Smooth muscle cell (in vitro differentiated cells): ENCODE data around the gene ATG4C. TPM values are rescaled to one million over a fixed set of nuclear protein-coding genes. Genes with fewer than 3 reads are reported as not detected.

ENCODE experiments used
- DNase-seq: peaks from one replicate; lab custom pipeline; 2025; ENCODE audit not compliant: unreplicated experiment; lab: John Stamatoyannopoulos, UW
- H2AFZ ChIP-seq: fragments of 200-600 bp; sonication (generic); 2 replicates; pipeline ENCODE4 v1.6.0; 2016; ENCODE audit warnings: antibody characterized with exemption, low read depth, mild to moderate bottlenecking
- H3F3A ChIP-seq: fragments of 200-600 bp; sonication (generic); 2 replicates; pipeline ENCODE4 v1.6.0; 2017; ENCODE audit warnings: antibody characterized with exemption, low read depth
- H3K27ac ChIP-seq: fragments of 200-600 bp; sonication (generic); 2 replicates; pipeline ENCODE4 v1.5.1; 2016; ENCODE audit warnings: low read depth, mild to moderate bottlenecking
- H3K27me3 ChIP-seq: fragments of 200-600 bp; sonication (generic); 2 replicates; pipeline ENCODE4 v1.6.1; 2016; ENCODE audit warnings: low read depth, mild to moderate bottlenecking
- H3K36me3 ChIP-seq: fragments of 200-600 bp; sonication (generic); 2 replicates; pipeline ENCODE4 v1.5.1; 2016; ENCODE audit warnings: low read depth
- H3K4me1 ChIP-seq: fragments of 200-600 bp; sonication (generic); 2 replicates; pipeline ENCODE4 v1.5.1; 2016; ENCODE audit warnings: low read depth
- H3K4me2 ChIP-seq: fragments of 200-600 bp; sonication (generic); 2 replicates; pipeline ENCODE4 v1.6.0; 2016; ENCODE audit warnings: mild to moderate bottlenecking
- H3K4me3 ChIP-seq: fragments of 200-600 bp; sonication (generic); 2 replicates; pipeline ENCODE4 v1.5.1; 2016; ENCODE audit warnings: mild to moderate bottlenecking
- H3K79me2 ChIP-seq: fragments of 200-600 bp; sonication (generic); 2 replicates; pipeline ENCODE4 v1.6.0; 2016; ENCODE audit warnings: low read depth, mild to moderate bottlenecking
- H3K9ac ChIP-seq: fragments of 200-600 bp; sonication (generic); 2 replicates; pipeline ENCODE4 v1.6.0; 2016; ENCODE audit warnings: low read depth
- H3K9me3 ChIP-seq: fragments of 200-600 bp; sonication (generic); replicated peaks from 2 replicates; pipeline ENCODE4 v1.5.1; 2016; ENCODE audit warnings: low read depth
- H4K20me1 ChIP-seq: fragments of 200-600 bp; sonication (generic); 2 replicates; pipeline ENCODE4 v1.6.0; 2016; ENCODE audit warnings: low read depth
- CTCF ChIP-seq: fragments of 200-600 bp; sonication (generic); IDR thresholded peaks from 2 replicates; pipeline ENCODE4 v1.5.1; 2017; ENCODE audit warnings: borderline replicate concordance, mild to moderate bottlenecking, antibody characterized with exemption; ENCODE audit not compliant: insufficient read depth, poor library complexity, severe bottlenecking
- WGBS: methylation state at CpG from one replicate; pipeline ENCODE4 v1.1.7; 2016; ENCODE audit warnings: low lambda C conversion rate; 5-methylcytosine and 5-hydroxymethylcytosine counted together
- polyA plus RNA-seq: library from polyadenylated mRNA; unstranded; fragments of >200 nt; fragmentation: Nextera tagmentation; extraction: Ambion mirVana; gene quantifications from 2 replicates; pipeline ENCODE4 v1.2.1, GENCODE V29; 2016
- total RNA-seq: library from RNA; depleted of rRNA; stranded (reverse); fragments of >200 nt; gene quantifications from 2 replicates; pipeline ENCODE4 v1.2.3, GENCODE V29; 2014

Gene ATG4C
- total and polyA plus RNA-seq, 2 experiments from 2014 or later: 11.5 to 13.5 TPM

GRCh38 chr1:62832276-62832675, 48.3 kb downstream of the ATG4C start:
- no peaks in the 10 kb centered on the region for H3F3A ChIP-seq
- H3K4me2 ChIP-seq: no peak overlapping the region
- H3K9me3 ChIP-seq: no peaks in the 10 kb centered on the region
- no peaks in the 10 kb centered on the region for H4K20me1 ChIP-seq
- H3K79me2 ChIP-seq: no peaks in the 10 kb centered on the region
- no peak for DNase-seq
- no peak overlapping the region for H2AFZ ChIP-seq
- no peak overlapping the region for H3K4me3 ChIP-seq
- no peaks in the 10 kb centered on the region for H3K27me3 ChIP-seq
- no peaks in the 10 kb centered on the region for H3K36me3 ChIP-seq
- WGBS: 85% methylated on average over 5 of the region's 5 CpGs
- TF ChIP-seq CTCF: no peak
- H3K27ac ChIP-seq: no peak overlapping the region
- H3K4me1 ChIP-seq: no peaks in the 10 kb centered on the region
- H3K9ac ChIP-seq: no peak overlapping the region

GRCh38 chr1:62833529-62833928, 49.6 kb downstream of the ATG4C start:
- no peak overlapping the region for H2AFZ ChIP-seq
- 91% methylated on average over 4 of the region's 4 CpGs for WGBS
- no peak overlapping the region for H3K27ac ChIP-seq
- H3F3A ChIP-seq: no peaks in the 10 kb centered on the region
- H3K79me2 ChIP-seq: no peaks in the 10 kb centered on the region
- no peak for DNase-seq
- no peak for TF ChIP-seq CTCF
- H3K27me3 ChIP-seq: no peaks in the 10 kb centered on the region
- H4K20me1 ChIP-seq: no peaks in the 10 kb centered on the region
- no peaks in the 10 kb centered on the region for H3K4me1 ChIP-seq
- H3K9me3 ChIP-seq: no peaks in the 10 kb centered on the region
- no peak overlapping the region for H3K4me3 ChIP-seq
- H3K9ac ChIP-seq: no peak overlapping the region
- no peak overlapping the region for H3K4me2 ChIP-seq
- H3K36me3 ChIP-seq: no peaks in the 10 kb centered on the region

GRCh38 chr1:62834400-62834961, 50.5 kb downstream of the ATG4C start:
- no peaks in the 10 kb centered on the region for H3K9me3 ChIP-seq
- no peak overlapping the region for H3K4me2 ChIP-seq
- 94% methylated on average over 1 of the region's 1 CpG for WGBS
- no peak for DNase-seq
- H3K4me3 ChIP-seq: no peak overlapping the region
- no peak overlapping the region for H2AFZ ChIP-seq
- no peak overlapping the region for H3K9ac ChIP-seq
- H3K4me1 ChIP-seq: no peaks in the 10 kb centered on the region
- no peaks in the 10 kb centered on the region for H3K27me3 ChIP-seq
- H3K79me2 ChIP-seq: no peaks in the 10 kb centered on the region
- H3K27ac ChIP-seq: no peak overlapping the region
- H3F3A ChIP-seq: no peaks in the 10 kb centered on the region
- H4K20me1 ChIP-seq: no peaks in the 10 kb centered on the region
- H3K36me3 ChIP-seq: no peaks in the 10 kb centered on the region
- no peak for TF ChIP-seq CTCF

GRCh38 chr1:62836856-62837540, 53.1 kb downstream of the ATG4C start:
- H3K27me3 ChIP-seq: no peaks in the 10 kb centered on the region
- TF ChIP-seq CTCF: no peak
- H3K79me2 ChIP-seq: no peaks in the 10 kb centered on the region
- H3K4me3 ChIP-seq: no peak overlapping the region
- H4K20me1 ChIP-seq: no peaks in the 10 kb centered on the region
- no peak overlapping the region for H3K9ac ChIP-seq
- no peaks in the 10 kb centered on the region for H3K4me1 ChIP-seq
- no peak overlapping the region for H3K4me2 ChIP-seq
- no peak for DNase-seq
- H2AFZ ChIP-seq: no peak overlapping the region
- H3F3A ChIP-seq: no peaks in the 10 kb centered on the region
- H3K27ac ChIP-seq: no peak overlapping the region
- H3K9me3 ChIP-seq: no peaks in the 10 kb centered on the region
- no peaks in the 10 kb centered on the region for H3K36me3 ChIP-seq
